ENCODE results near the gene CAMSAP1.

- TF ChIP-seq CTCF (IDR thresholded peaks at IDR 0.05) (no peak), POLR2A (IDR thresholded peaks at IDR 0.05) (no peak)
These were observed 87.4 kb downstream of the CAMSAP1 start for GRCh38 chr9:135819905-135820304.

All from lower leg skin (tissue), 3 donors.